ENCODE data around the gene TBC1D1. TPM values are rescaled to one million over a fixed set of nuclear protein-coding genes. Genes with fewer than 3 reads are reported as not detected.
A peak's percentile ranks its signal among the peaks of the same experiment; 100 is the strongest.

Gene TBC1D1
- total and polyA plus RNA-seq, 2 donors (not counting 1 experiment from before 2014, with no cell fraction given) = 39.7 to 90.0 TPM

GRCh38 chr4:38151873-38152272 lies 261.0 kb downstream of the TBC1D1 start:
- H3K27ac ChIP-seq (ENCODE audit: insufficient read depth, low read length) = no peak overlapping the region

GRCh38 chr4:38152305-38152704 lies 261.4 kb downstream of the TBC1D1 start:
- no peak overlapping the region for H2AFZ ChIP-seq (ENCODE audit: low read length)
- no peaks in the 10 kb centered on the region for H3K27me3 ChIP-seq (ENCODE audit: control insufficient read depth, insufficient read depth, low read length)
- H3K4me3 ChIP-seq (replicated peaks in 1 of 4; ENCODE audit: control extremely low read depth in 1 of 4, insufficient read depth in 1 of 4, low read depth in 3 of 4, low read length in 4 of 4) = no peak overlapping the region
- H3K9ac ChIP-seq (ENCODE audit: insufficient read depth, low read length) = no peak overlapping the region
- H4K20me1 ChIP-seq (ENCODE audit: control insufficient read depth, extremely low read depth, insufficient read depth, low read length) = no peaks in the 10 kb centered on the region
- TF ChIP-seq CTCF (conservative IDR thresholded peaks at IDR 0.05 in 1 of 2, IDR thresholded peaks at IDR 0.05 in 1 of 2; ENCODE audit: low read depth in 1 of 2, low read length in 2 of 2) (no peak), EZH2 (IDR thresholded peaks at IDR 0.05; ENCODE audit: low read length, missing control alignments) (no peak)
- no peak overlapping the region for H3K4me2 ChIP-seq (ENCODE audit: extremely low read depth, insufficient read depth, low read length)
- peaks cover 12% of the 10 kb centered on the region for H3K4me1 ChIP-seq (ENCODE audit: control insufficient read depth, extremely low read depth, insufficient read depth, low read length)
- no peaks in the 10 kb centered on the region for H3K79me2 ChIP-seq (ENCODE audit: control insufficient read depth, insufficient read depth, low read length)
- no peaks in the 10 kb centered on the region for H3K9me3 ChIP-seq (ENCODE audit: control insufficient read depth, insufficient read depth, low read depth, low read length)
- no peak overlapping the region for H3K27ac ChIP-seq (ENCODE audit: insufficient read depth, low read length)
- peak in 1 of 2 donors; percentile 30 for DNase-seq (ENCODE audit: low read depth in 2 of 2)
- no peaks in the 10 kb centered on the region for H3K36me3 ChIP-seq (ENCODE audit: control insufficient read depth, insufficient read depth, low read length)

More at GRCh38 chr4:38151873-38152272, 261.0 kb downstream of the TBC1D1 start:
- Histone ChIP-seq H3K36me3 (ENCODE audit: control insufficient read depth, insufficient read depth, low read length) (no peaks in the 10 kb centered on the region), H3K9me3 (ENCODE audit: control insufficient read depth, insufficient read depth, low read depth, low read length) (no peaks in the 10 kb centered on the region), H3K27me3 (ENCODE audit: control insufficient read depth, insufficient read depth, low read length) (no peaks in the 10 kb centered on the region), H3K79me2 (ENCODE audit: control insufficient read depth, insufficient read depth, low read length) (no peaks in the 10 kb centered on the region), H3K4me1 (ENCODE audit: control insufficient read depth, extremely low read depth, insufficient read depth, low read length) (peaks cover 12% of the 10 kb centered on the region), H3K4me3 (replicated peaks in 1 of 4; ENCODE audit: control extremely low read depth in 1 of 4, insufficient read depth in 1 of 4, low read depth in 3 of 4, low read length in 4 of 4) (no peak overlapping the region), H4K20me1 (ENCODE audit: control insufficient read depth, extremely low read depth, insufficient read depth, low read length) (no peaks in the 10 kb centered on the region), H2AFZ (ENCODE audit: low read length) (no peak overlapping the region), H3K9ac (ENCODE audit: insufficient read depth, low read length) (no peak overlapping the region), H3K4me2 (ENCODE audit: extremely low read depth, insufficient read depth, low read length) (no peak overlapping the region)
- TF ChIP-seq EZH2 (IDR thresholded peaks at IDR 0.05; ENCODE audit: low read length, missing control alignments) (no peak), CTCF (conservative IDR thresholded peaks at IDR 0.05 in 1 of 2, IDR thresholded peaks at IDR 0.05 in 1 of 2; ENCODE audit: low read depth in 1 of 2, low read length in 2 of 2) (no peak)
- peak in 1 of 2 donors; percentile 68 for DNase-seq (ENCODE audit: low read depth in 2 of 2)

- Histone ChIP-seq H3K9me3 (ENCODE audit: control insufficient read depth, insufficient read depth, low read depth, low read length) (no peaks in the 10 kb centered on the region), H3K27me3 (ENCODE audit: control insufficient read depth, insufficient read depth, low read length) (no peaks in the 10 kb centered on the region), H2AFZ (ENCODE audit: low read length) (no peak overlapping the region), H4K20me1 (ENCODE audit: control insufficient read depth, extremely low read depth, insufficient read depth, low read length) (no peaks in the 10 kb centered on the region), H3K4me3 (replicated peaks in 1 of 4; ENCODE audit: control extremely low read depth in 1 of 4, insufficient read depth in 1 of 4, low read depth in 3 of 4, low read length in 4 of 4) (no peak overlapping the region), H3K36me3 (ENCODE audit: control insufficient read depth, insufficient read depth, low read length) (no peaks in the 10 kb centered on the region), H3K4me2 (ENCODE audit: extremely low read depth, insufficient read depth, low read length) (no peak overlapping the region), H3K9ac (ENCODE audit: insufficient read depth, low read length) (no peak overlapping the region), H3K4me1 (ENCODE audit: control insufficient read depth, extremely low read depth, insufficient read depth, low read length) (peaks cover 12% of the 10 kb centered on the region), H3K79me2 (ENCODE audit: control insufficient read depth, insufficient read depth, low read length) (no peaks in the 10 kb centered on the region), H3K27ac (ENCODE audit: insufficient read depth, low read length) (no peak overlapping the region)
- DNase-seq (ENCODE audit: low read depth in 2 of 2) = no peak
- TF ChIP-seq CTCF (conservative IDR thresholded peaks at IDR 0.05 in 1 of 2, IDR thresholded peaks at IDR 0.05 in 1 of 2; ENCODE audit: low read depth in 1 of 2, low read length in 2 of 2) = no peak
- no peak for TF ChIP-seq EZH2 (IDR thresholded peaks at IDR 0.05; ENCODE audit: low read length, missing control alignments)
Measured at GRCh38 chr4:38152721-38153386, 262.0 kb downstream of the TBC1D1 start.
